Keratinocyte (primary cell): ENCODE measurements around the gene NPFFR1. TPM values are rescaled to one million over a fixed set of nuclear protein-coding genes. Genes with fewer than 3 reads are reported as not detected.

ENCODE experiments used
- DNase-seq: peaks from one replicate; pipeline ENCODE4 v3.0.0-alpha.2; 2011; ENCODE audit warnings: low read depth, missing footprints, low spot score
- FAIRE-seq: peaks from 2 replicates; lab custom pipeline; 2011; peaks lifted over from hg19 to GRCh38; lab: Jason Lieb, UNC
- H2AFZ ChIP-seq: 2 replicates; pipeline ENCODE4 v1.6.0; 2012; ENCODE audit warnings: low read length, control low read depth, inconsistent platforms; ENCODE audit not compliant: control insufficient read depth
- H3K27ac ChIP-seq: 2 replicates; pipeline ENCODE4 v1.5.1; 2011; ENCODE audit warnings: low read length; ENCODE audit not compliant: control insufficient read depth, insufficient read depth
- H3K27me3 ChIP-seq: 3 replicates; pipeline ENCODE4 v1.6.0; 2011; ENCODE audit warnings: low read length; ENCODE audit not compliant: control insufficient read depth, insufficient read depth; ENCODE audit errors: extremely low read depth
- H3K36me3 ChIP-seq, 2 experiments: 2 replicates in 1 of 2; 3 replicates in 1 of 2; pipeline ENCODE4 v1.5.1; 2011; ENCODE audit warnings: low read length in 2 of 2, mild to moderate bottlenecking in 1 of 2; ENCODE audit not compliant: control insufficient read depth in 2 of 2, insufficient read depth in 2 of 2; ENCODE audit errors: extremely low read depth in 1 of 2
- H3K4me1 ChIP-seq: 3 replicates; pipeline ENCODE4 v1.5.1; 2011; ENCODE audit warnings: low read length; ENCODE audit not compliant: control insufficient read depth, insufficient read depth; ENCODE audit errors: extremely low read depth
- H3K4me2 ChIP-seq: 3 replicates; pipeline ENCODE4 v1.6.0; 2011; ENCODE audit warnings: low read depth, low read length; ENCODE audit not compliant: control insufficient read depth, insufficient read depth; ENCODE audit errors: extremely low read depth
- H3K4me3 ChIP-seq, 3 experiments: fragments of 200-600 bp in 1 of 3; sonication (generic) in 1 of 3; 2 replicates in 2 of 3; 3 replicates in 1 of 3; pipeline ENCODE4 v1.5.1; 2011 to 2016; ENCODE audit warnings: low read length in 3 of 3, mild to moderate bottlenecking in 3 of 3, control low read depth in 2 of 3, inconsistent platforms in 1 of 3, low read depth in 1 of 3, mixed read lengths in 1 of 3, mixed run types in 1 of 3, moderate library complexity in 1 of 3; ENCODE audit not compliant: control insufficient read depth in 2 of 3, insufficient read depth in 2 of 3; ENCODE audit errors: extremely low read depth in 1 of 3
- H3K79me2 ChIP-seq: 2 replicates; pipeline ENCODE4 v1.6.0; 2012; ENCODE audit warnings: low read length; ENCODE audit not compliant: control insufficient read depth, insufficient read depth
- H3K9ac ChIP-seq: 3 replicates; pipeline ENCODE4 v1.6.0; 2011; ENCODE audit warnings: low read length; ENCODE audit not compliant: control insufficient read depth, insufficient read depth; ENCODE audit errors: extremely low read depth
- H3K9me1 ChIP-seq: 3 replicates; pipeline ENCODE4 v1.6.0; 2011; ENCODE audit warnings: low read length; ENCODE audit not compliant: control insufficient read depth, insufficient read depth; ENCODE audit errors: extremely low read depth
- H3K9me3 ChIP-seq: 2 replicates; pipeline ENCODE4 v1.5.1; 2012; ENCODE audit warnings: low read depth, low read length; ENCODE audit not compliant: control insufficient read depth
- H4K20me1 ChIP-seq: 3 replicates; pipeline ENCODE4 v1.6.0; 2011; ENCODE audit warnings: low read length; ENCODE audit not compliant: control insufficient read depth, insufficient read depth; ENCODE audit errors: extremely low read depth
- CTCF ChIP-seq, 3 experiments: IDR thresholded peaks in 1 of 3; conservative IDR thresholded peaks in 1 of 3; optimal IDR thresholded peaks in 1 of 3; 2 replicates in 2 of 3; 3 replicates in 1 of 3; pipeline versions ENCODE3 to v1.5.1; 2011; ENCODE audit warnings: low read length in 3 of 3, mild to moderate bottlenecking in 3 of 3, moderate library complexity in 2 of 3, control low read depth in 1 of 3, inconsistent platforms in 1 of 3; ENCODE audit not compliant: insufficient read depth in 2 of 3; ENCODE audit errors: extremely low read depth in 1 of 3
- EZH2 ChIP-seq: IDR thresholded peaks from one replicate; pipeline ENCODE4 v1.6.1; 2012; ENCODE audit warnings: inconsistent platforms, mild to moderate bottlenecking, low read length, moderate library complexity
- dilution Hi-C: fragments of 300-500 bp; cut with MboI; formaldehyde crosslinking; loops from one replicate; pipeline ENCODE4 v1.7.0; 2020; ENCODE audit warnings: low sequenced_read_pairs; ENCODE audit not compliant: extremely low pct_ligation_motif_present
- polyA plus RNA-seq, 5 experiments: library from polyadenylated mRNA; depleted of rRNA in 3 of 5; stranded (reverse) in 3 of 5; stranded (forward) in 1 of 5; unstranded in 1 of 5; fragments of >200 nt; gene quantifications; 1 replicate in 1 of 5; 2 replicates in 3 of 5; 3 replicates in 1 of 5; pipeline versions ENCODE4 v1.2.1 to v1.2.3, GENCODE V29; 2011 to 2012; ENCODE audit warnings: missing spikeins in 2 of 5, low read depth in 1 of 5, low replicate concordance in 1 of 5

The NPFFR1 gene
- polyA plus RNA-seq, 1 donor (not counting 4 experiments of a cell fraction or from before 2014, with no cell fraction given), result not detected

GRCh38 chr10:70281609-70282008, 2.2 kb downstream of the NPFFR1 start:
- Histone ChIP-seq H4K20me1 (no peaks in the 10 kb centered on the region), H3K36me3 (no peaks in the 10 kb centered on the region), H3K27me3 (peaks cover 33% of the 10 kb centered on the region), H3K79me2 (no peaks in the 10 kb centered on the region), H3K9me1 (no peaks in the 10 kb centered on the region), H3K4me1 (no peaks in the 10 kb centered on the region), H3K4me2 (no peak overlapping the region), H3K9me3 (no peaks in the 10 kb centered on the region), H3K4me3 (no peak overlapping the region), H3K9ac (no peak overlapping the region), H2AFZ (no peak overlapping the region), H3K27ac (no peak overlapping the region)
- DNase-seq (no peak), FAIRE-seq (no peak)
- dilution Hi-C loops, result no loop called here
- TF ChIP-seq EZH2 (no peak), CTCF (optimal IDR thresholded peaks at IDR 0.05 in 1 of 3, IDR thresholded peaks at IDR 0.05 in 1 of 3, conservative IDR thresholded peaks at IDR 0.05 in 1 of 3; ENCODE audit: extremely low read depth in 1 of 3, insufficient read depth in 2 of 3, low read length in 3 of 3) (no peak)

DNA sequence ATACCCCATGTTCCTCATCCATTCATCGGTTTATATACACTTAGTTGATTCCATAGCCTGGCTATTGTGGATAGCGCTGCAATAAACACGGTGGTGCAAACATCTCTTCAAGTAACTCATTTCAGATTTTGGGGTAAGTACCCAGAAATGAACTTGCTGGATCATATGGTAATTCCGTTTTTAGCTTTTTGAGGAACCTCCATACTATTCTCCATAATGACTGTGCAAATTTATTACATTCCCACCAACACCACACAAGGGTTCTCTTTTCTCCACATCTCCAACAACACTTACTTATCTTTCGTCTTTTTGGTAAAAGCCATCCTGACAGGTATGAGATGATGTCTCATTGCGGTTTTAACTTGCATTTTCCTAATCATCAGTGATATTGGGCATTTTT, 3.7 kb downstream of the NPFFR1 start:
- Histone ChIP-seq H3K79me2 (no peaks in the 10 kb centered on the region), H3K27me3 (peaks cover 33% of the 10 kb centered on the region), H3K9me3 (no peaks in the 10 kb centered on the region), H2AFZ (no peak overlapping the region), H3K9ac (no peak overlapping the region), H3K4me3 (no peak overlapping the region), H3K36me3 (no peaks in the 10 kb centered on the region), H3K4me1 (no peaks in the 10 kb centered on the region), H3K9me1 (no peaks in the 10 kb centered on the region), H3K27ac (no peak overlapping the region), H4K20me1 (no peaks in the 10 kb centered on the region), H3K4me2 (no peak overlapping the region)
- FAIRE-seq, result no peak
- TF ChIP-seq EZH2 (no peak), CTCF (optimal IDR thresholded peaks at IDR 0.05 in 1 of 3, IDR thresholded peaks at IDR 0.05 in 1 of 3, conservative IDR thresholded peaks at IDR 0.05 in 1 of 3; ENCODE audit: extremely low read depth in 1 of 3, insufficient read depth in 2 of 3, low read length in 3 of 3) (no peak)
- no peak for DNase-seq
- dilution Hi-C loops, result no loop called here
